ENCODE data around the gene CAPN5.

DNA sequence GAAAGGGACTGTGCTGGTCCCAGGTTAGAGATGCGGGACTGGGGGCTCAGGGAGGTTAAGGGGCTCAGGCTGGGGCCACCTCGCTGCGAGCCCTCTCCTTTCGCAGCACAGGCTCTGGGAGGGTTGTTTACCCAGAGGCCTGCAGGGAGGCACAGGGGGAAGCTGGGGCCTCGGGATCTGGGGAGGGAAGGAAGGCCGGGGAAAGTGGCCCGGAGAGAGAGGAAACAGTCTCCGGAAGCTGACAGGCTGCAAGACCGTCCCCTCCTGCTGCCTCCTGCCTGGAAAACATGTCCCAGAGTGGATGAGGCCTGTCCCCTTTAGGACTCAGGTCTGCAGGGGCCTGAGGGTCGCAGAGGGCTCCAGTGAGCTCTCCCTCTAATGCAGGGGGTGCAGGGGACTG lies 106.7 kb downstream of the CAPN5 start:
- TF ChIP-seq, protein P1, sequence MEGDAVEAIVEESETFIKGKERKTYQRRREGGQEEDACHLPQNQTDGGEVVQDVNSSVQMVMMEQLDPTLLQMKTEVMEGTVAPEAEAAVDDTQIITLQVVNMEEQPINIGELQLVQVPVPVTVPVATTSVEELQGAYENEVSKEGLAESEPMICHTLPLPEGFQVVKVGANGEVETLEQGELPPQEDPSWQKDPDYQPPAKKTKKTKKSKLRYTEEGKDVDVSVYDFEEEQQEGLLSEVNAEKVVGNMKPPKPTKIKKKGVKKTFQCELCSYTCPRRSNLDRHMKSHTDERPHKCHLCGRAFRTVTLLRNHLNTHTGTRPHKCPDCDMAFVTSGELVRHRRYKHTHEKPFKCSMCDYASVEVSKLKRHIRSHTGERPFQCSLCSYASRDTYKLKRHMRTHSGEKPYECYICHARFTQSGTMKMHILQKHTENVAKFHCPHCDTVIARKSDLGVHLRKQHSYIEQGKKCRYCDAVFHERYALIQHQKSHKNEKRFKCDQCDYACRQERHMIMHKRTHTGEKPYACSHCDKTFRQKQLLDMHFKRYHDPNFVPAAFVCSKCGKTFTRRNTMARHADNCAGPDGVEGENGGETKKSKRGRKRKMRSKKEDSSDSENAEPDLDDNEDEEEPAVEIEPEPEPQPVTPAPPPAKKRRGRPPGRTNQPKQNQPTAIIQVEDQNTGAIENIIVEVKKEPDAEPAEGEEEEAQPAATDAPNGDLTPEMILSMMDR (conservative IDR thresholded peaks at IDR 0.05 in 1 of 2, IDR thresholded peaks at IDR 0.05 in 1 of 2; ENCODE audit: low read depth in 1 of 2, low read length in 2 of 2), result no peak
- no peak for TF ChIP-seq EZH2 (IDR thresholded peaks at IDR 0.05; ENCODE audit: low read length, missing control alignments)

Measured in fibroblast of lung (primary cell).